IMR-90 (cell line): Measurements from ENCODE around the gene BTG4. TPM values are rescaled to one million over a fixed set of nuclear protein-coding genes. Genes with fewer than 3 reads are reported as not detected.

Experiments used
- ATAC-seq: fragments of 200-7000 bp; cut with Tn5 transposase; 2 replicates; pipeline ENCODE4 v1.9.1; 2020; ENCODE audit warnings: low read depth, mild to moderate bottlenecking, moderate library complexity
- BruUV-seq: library from RNA; stranded (reverse); fragments of 400-500 nt; replicated peaks from 2 replicates; lab custom pipeline; 2021; lab: Mats Ljungman, UMichigan
- CTCF ChIA-PET: fragments of 300-600 bp; formaldehyde crosslinking; extraction: SDS; loops from one replicate; lab custom pipeline; 2021; ENCODE audit warnings: antibody characterized with exemption; lab: Yijun Ruan, JAX
- POLR2A ChIA-PET: fragments of 300-600 bp; sonication (Branson Sonifier 250); formaldehyde crosslinking; loops from one replicate; lab custom pipeline; 2022; ENCODE audit warnings: antibody characterized with exemption; ENCODE audit not compliant: unreplicated experiment; lab: Charles Lee
- DNase-seq: peaks from one replicate; pipeline ENCODE4 v3.0.0; 2013
- H2AFZ ChIP-seq: replicated peaks from 2 replicates; pipeline ENCODE3; 2013; ENCODE audit warnings: low read length, mild to moderate bottlenecking; ENCODE audit not compliant: poor library complexity
- H2AK5ac ChIP-seq: 2 replicates; pipeline ENCODE4 v1.6.1; 2013; ENCODE audit warnings: low read depth, low read length, inconsistent platforms
- H2AK9ac ChIP-seq: replicated peaks from 2 replicates; pipeline ENCODE3; 2013; ENCODE audit warnings: mild to moderate bottlenecking, low read depth, low read length, moderate library complexity; ENCODE audit not compliant: poor library complexity
- H2BK120ac ChIP-seq: 2 replicates; pipeline ENCODE4 v1.6.1; 2013; ENCODE audit warnings: low read depth, low read length, inconsistent platforms
- H2BK15ac ChIP-seq: 3 replicates; pipeline ENCODE4 v1.6.1; 2013; ENCODE audit warnings: low read depth, low read length, inconsistent platforms
- H2BK20ac ChIP-seq: 2 replicates; pipeline ENCODE4 v1.6.1; 2013; ENCODE audit warnings: low read depth, mild to moderate bottlenecking, inconsistent platforms, low read length, moderate library complexity
- H2BK5ac ChIP-seq: 2 replicates; pipeline ENCODE4 v1.6.1; 2013; ENCODE audit warnings: mild to moderate bottlenecking, low read depth, low read length, inconsistent platforms; ENCODE audit not compliant: poor library complexity, severe bottlenecking
- H3K14ac ChIP-seq: replicated peaks from 2 replicates; pipeline ENCODE4 v1.6.1; 2013; ENCODE audit warnings: low read depth, low read length, inconsistent platforms
- H3K18ac ChIP-seq: 2 replicates; pipeline ENCODE4 v1.6.1; 2013; ENCODE audit warnings: low read depth, low read length, control low read depth
- H3K23ac ChIP-seq: 2 replicates; pipeline ENCODE4 v1.6.1; 2013; ENCODE audit warnings: low read depth, low read length, inconsistent platforms
- H3K27ac ChIP-seq: 2 replicates; pipeline ENCODE4 v1.5.1; 2013; ENCODE audit warnings: mild to moderate bottlenecking, control low read depth, low read length; ENCODE audit not compliant: insufficient read depth
- H3K27me3 ChIP-seq: 2 replicates; pipeline ENCODE4 v1.6.1; 2013; ENCODE audit warnings: low read length; ENCODE audit not compliant: control insufficient read depth, insufficient read depth
- H3K36me3 ChIP-seq: 2 replicates; pipeline ENCODE4 v1.6.1; 2013; ENCODE audit warnings: low read length, mixed read lengths; ENCODE audit not compliant: control insufficient read depth, insufficient read depth
- H3K4ac ChIP-seq: 2 replicates; pipeline ENCODE4 v1.6.1; 2013; ENCODE audit warnings: low read depth, low read length, inconsistent platforms
- H3K4me1 ChIP-seq: 2 replicates; pipeline ENCODE4 v1.6.1; 2013; ENCODE audit warnings: low read length, mixed read lengths; ENCODE audit not compliant: control insufficient read depth, insufficient read depth
- H3K4me2 ChIP-seq: 2 replicates; pipeline ENCODE4 v1.6.1; 2013; ENCODE audit warnings: low read depth, mild to moderate bottlenecking, control low read depth, low read length, moderate library complexity
- H3K4me3 ChIP-seq: 2 replicates; pipeline ENCODE4 v1.5.1; 2013; ENCODE audit warnings: low read depth, mild to moderate bottlenecking, control low read depth, low read length, moderate library complexity; ENCODE audit not compliant: insufficient read depth
- H3K56ac ChIP-seq: 2 replicates; pipeline ENCODE4 v1.6.1; 2013; ENCODE audit warnings: low read length, inconsistent platforms; ENCODE audit not compliant: insufficient read depth; ENCODE audit errors: extremely low read depth
- H3K79me1 ChIP-seq, 2 experiments: 2 replicates each; pipeline ENCODE4 v1.6.1; 2013; ENCODE audit warnings: low read length in 2 of 2, inconsistent platforms in 1 of 2, low read depth in 1 of 2
- H3K9ac ChIP-seq: 2 replicates; pipeline ENCODE4 v1.6.1; 2013; ENCODE audit warnings: low read depth, low read length, control low read depth
- H3K9me1 ChIP-seq: 2 replicates; pipeline ENCODE4 v1.6.1; 2013; ENCODE audit warnings: low read length, inconsistent platforms; ENCODE audit not compliant: insufficient read depth
- H3K9me3 ChIP-seq: 2 replicates; pipeline ENCODE4 v1.6.1; 2013; ENCODE audit warnings: low read length; ENCODE audit not compliant: control insufficient read depth, insufficient read depth
- H4K20me1 ChIP-seq: 2 replicates; pipeline ENCODE4 v1.6.1; 2013; ENCODE audit warnings: low read length, inconsistent platforms; ENCODE audit not compliant: insufficient read depth
- H4K5ac ChIP-seq: 2 replicates; pipeline ENCODE4 v1.6.1; 2013; ENCODE audit warnings: mild to moderate bottlenecking, low read depth, low read length, control low read depth
- H4K8ac ChIP-seq, 2 experiments: 2 replicates each; pipeline ENCODE4 v1.6.1; 2013; ENCODE audit warnings: low read depth in 2 of 2, low read length in 2 of 2, control low read depth in 1 of 2, inconsistent platforms in 1 of 2
- H4K91ac ChIP-seq: 2 replicates; pipeline ENCODE4 v1.6.1; 2013; ENCODE audit warnings: low read depth, low read length, inconsistent platforms; ENCODE audit not compliant: insufficient read depth
- BHLHE40 ChIP-seq: fragments of 150-350 bp; IDR thresholded peaks from 2 replicates; pipeline ENCODE4 v1.6.1; 2016; ENCODE audit warnings: mild to moderate bottlenecking, low read depth, low read length
- CEBPB ChIP-seq: IDR thresholded peaks from 2 replicates; pipeline ENCODE4 v1.6.1; 2012; ENCODE audit warnings: low read depth, low read length, improper control_type of control experiment
- CHD1 ChIP-seq: IDR thresholded peaks from 2 replicates; pipeline ENCODE4 v1.6.1; 2012; ENCODE audit warnings: low read depth, low read length, improper control_type of control experiment
- CTCF ChIP-seq: conservative IDR thresholded peaks from 2 replicates; pipeline ENCODE4 v1.5.1; 2012; ENCODE audit warnings: mild to moderate bottlenecking, low read depth, low read length, improper control_type of control experiment
- ELK1 ChIP-seq: fragments of 150-350 bp; IDR thresholded peaks from 2 replicates; pipeline ENCODE4 v1.6.1; 2016; ENCODE audit warnings: low read depth, mild to moderate bottlenecking, low read length, moderate library complexity, borderline replicate concordance
- FOS ChIP-seq: fragments of 150-350 bp; IDR thresholded peaks from 2 replicates; pipeline ENCODE4 v1.6.1; 2016; ENCODE audit warnings: low read depth, low read length
- MAFK ChIP-seq: IDR thresholded peaks from 2 replicates; pipeline ENCODE4 v1.6.1; 2012; ENCODE audit warnings: low read depth, low read length, improper control_type of control experiment
- MAZ ChIP-seq: IDR thresholded peaks from 2 replicates; pipeline ENCODE4 v1.6.1; 2012; ENCODE audit warnings: low read depth, mild to moderate bottlenecking, low read length, improper control_type of control experiment, moderate library complexity, borderline replicate concordance
- MXI1 ChIP-seq: IDR thresholded peaks from 2 replicates; pipeline ENCODE4 v1.6.1; 2012; ENCODE audit warnings: low read depth, mild to moderate bottlenecking, low read length, moderate library complexity, borderline replicate concordance
- NFE2L2 ChIP-seq: fragments of 150-350 bp; IDR thresholded peaks from 2 replicates; pipeline ENCODE4 v1.6.1; 2016; ENCODE audit warnings: low read depth, mild to moderate bottlenecking, low read length
- POLR2A ChIP-seq: IDR thresholded peaks from 2 replicates; pipeline ENCODE4 v1.6.1; 2012; ENCODE audit warnings: mild to moderate bottlenecking, low read depth, low read length
- RAD21 ChIP-seq: IDR thresholded peaks from 2 replicates; pipeline ENCODE4 v1.6.1; 2012; ENCODE audit warnings: low read length, improper control_type of control experiment
- RCOR1 ChIP-seq: IDR thresholded peaks from 2 replicates; pipeline ENCODE4 v1.6.1; 2012; ENCODE audit warnings: mild to moderate bottlenecking, low read length, improper control_type of control experiment; ENCODE audit not compliant: insufficient replicate concordance
- RFX5 ChIP-seq: IDR thresholded peaks from 2 replicates; pipeline ENCODE4 v1.8.0; 2012; ENCODE audit warnings: low read depth, mild to moderate bottlenecking, low read length, moderate library complexity
- SMC3 ChIP-seq: fragments of 150-350 bp; IDR thresholded peaks from 2 replicates; pipeline ENCODE4 v1.6.1; 2016; ENCODE audit warnings: low read depth, mild to moderate bottlenecking, antibody characterized with exemption, low read length, moderate library complexity
- WGBS, 2 experiments: methylation state at CpG; one replicate each; pipeline versions ENCODE4 v1.1.5 to v1.1.7; 2013; ENCODE audit warnings: missing lambda C conversion rate in 2 of 2; ENCODE audit not compliant: insufficient read length in 1 of 2; ENCODE audit errors: extremely low coverage in 2 of 2; 5-methylcytosine and 5-hydroxymethylcytosine counted together
- dilution Hi-C: fragments of 300-500 bp; cut with HindIII; formaldehyde crosslinking; loops from one replicate; pipeline ENCODE4 v1.14.3; 2018; ENCODE audit warnings: low sequenced_read_pairs; ENCODE audit not compliant: unreplicated experiment
- in situ Hi-C: fragments of 300-500 bp; cut with MboI; formaldehyde crosslinking; loops from 3 replicates; pipeline ENCODE4 v1.14.3; 2019; ENCODE audit warnings: low sequenced_read_pairs, inconsistent platforms, mixed read lengths
- intact Hi-C: fragments of 100-400 bp; cut with micrococcal nuclease; formaldehyde crosslinking; loops from 2 replicates; pipeline ENCODE4 v1.10.0; 2022
- polyA plus RNA-seq, 3 experiments: library from polyadenylated mRNA; depleted of rRNA; stranded (reverse); fragments of >200 nt; gene quantifications; 2 replicates each; pipeline ENCODE4 v1.2.3, GENCODE V29; 2012; ENCODE audit warnings: low replicate concordance in 1 of 3
- total RNA-seq: library from RNA; depleted of rRNA; stranded (reverse); fragments of >200 nt; gene quantifications from 2 replicates; pipeline ENCODE4 v1.2.3, GENCODE V29; 2012
- TF ChIP-seq, protein P1 (sequence below): fragments of 150-350 bp; IDR thresholded peaks from 2 replicates; pipeline ENCODE4 v1.6.1; 2017; ENCODE audit warnings: mild to moderate bottlenecking, antibody characterized with exemption, low read length, low read depth

Gene BTG4
- total and polyA plus RNA-seq, 2 of the 4 experiments (the other 2 are of a cell fraction) = not detected

GRCh38 chr11:111523343-111523742, 11.2 kb upstream of the BTG4 start:
- Histone ChIP-seq H4K91ac (no peak overlapping the region), H3K9me3 (no peaks in the 10 kb centered on the region), H3K79me1 (no peaks in the 10 kb centered on the region), H3K56ac (no peak overlapping the region), H2BK120ac (no peak overlapping the region), H3K4ac (no peak overlapping the region), H3K36me3 (no peaks in the 10 kb centered on the region), H4K8ac (no peak overlapping the region), H2BK20ac (no peak overlapping the region), H3K9me1 (0 out of 2 replicates have a peak, but pooled peaks cover 6% of the 10 kb centered on the region), H2BK5ac (no peak overlapping the region), H3K18ac (no peak overlapping the region), H3K27ac (no peak overlapping the region), H3K14ac (no peak overlapping the region), H2AK9ac (no peak overlapping the region), H3K4me2 (no peak overlapping the region), H2BK15ac (peak overlapping the region; percentile 37; the same call in 1 of the 3 replicates), H4K5ac (no peak overlapping the region), H2AK5ac (no peak overlapping the region), H3K9ac (no peak overlapping the region), H3K27me3 (no peaks in the 10 kb centered on the region), H3K4me3 (no peak overlapping the region), H3K4me1 (peaks cover 5% of the 10 kb centered on the region; the same call in 1 of the 2 replicates), H2AFZ (no peak overlapping the region), H4K20me1 (no peaks in the 10 kb centered on the region), H3K23ac (no peak overlapping the region)
- intact Hi-C loops (no loop called here), dilution Hi-C loops (no loop called here), in situ Hi-C loops (no loop called here)
- ChIA-PET CTCF (interaction anchor here (0.6 kb wide), 1 partner anchor 81 kb away, joined by 3 read pairs; no protein-coding TSS in a partner anchor), POLR2A (no interaction called here)
- no peak for DNase-seq
- TF ChIP-seq RFX5 = no peak
- TF ChIP-seq ELK1 = no peak
- no peak for TF ChIP-seq CHD1
- no peak for TF ChIP-seq CEBPB
- no peak for TF ChIP-seq RCOR1
- no peak for TF ChIP-seq MXI1
- TF ChIP-seq MAZ = no peak
- TF ChIP-seq BHLHE40 = no peak
- TF ChIP-seq NFE2L2 = no peak
- no peak for TF ChIP-seq RAD21
- TF ChIP-seq MAFK = no peak
- no peak for TF ChIP-seq SMC3
- TF ChIP-seq, protein P1, sequence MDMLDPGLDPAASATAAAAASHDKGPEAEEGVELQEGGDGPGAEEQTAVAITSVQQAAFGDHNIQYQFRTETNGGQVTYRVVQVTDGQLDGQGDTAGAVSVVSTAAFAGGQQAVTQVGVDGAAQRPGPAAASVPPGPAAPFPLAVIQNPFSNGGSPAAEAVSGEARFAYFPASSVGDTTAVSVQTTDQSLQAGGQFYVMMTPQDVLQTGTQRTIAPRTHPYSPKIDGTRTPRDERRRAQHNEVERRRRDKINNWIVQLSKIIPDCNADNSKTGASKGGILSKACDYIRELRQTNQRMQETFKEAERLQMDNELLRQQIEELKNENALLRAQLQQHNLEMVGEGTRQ = no peak
- no peak for TF ChIP-seq FOS
- no peak for TF ChIP-seq CTCF
- no peak for TF ChIP-seq POLR2A
- WGBS, 2 experiments = 83% methylated on average over 1 of the region's 2 CpGs; no CpG with 5 or more reads in 1 of the 2 experiments
- no TSS peak for BruUV-seq
- ATAC-seq = no peak
